Activated CD8-positive, alpha-beta memory T cell treated with anti-CD3 and anti-CD28 coated beads for 24 hours (primary cell): ENCODE data around the gene DHX15.
A peak's percentile ranks its signal among the peaks of the same experiment; 100 is the strongest.

Experiments
- DNase-seq: peaks from one replicate; pipeline ENCODE4 v3.0.0-alpha.2; 2020

DHX15 gene

GRCh38 chr4:24584211-24584850 lies at the start of gene DHX15:
DHX15 (minus strand) TSS chr4:24584554; CDS start chr4:24584393, 161 bp downstream.
- DNase-seq: peak; percentile 94

- no peak for DNase-seq
Measured at GRCh38 chr4:24632011-24632410, 47.7 kb upstream of the DHX15 start.

GRCh38 chr4:24630937-24631336 lies 46.6 kb upstream of the DHX15 start:
- no peak for DNase-seq

GRCh38 chr4:24625091-24625490 lies 40.7 kb upstream of the DHX15 start:
- DNase-seq: no peak

- no peak for DNase-seq
Measured at GRCh38 chr4:24624381-24624780, 40.0 kb upstream of the DHX15 start.

- DNase-seq: no peak
Measured at GRCh38 chr4:24622146-24622834, 37.9 kb upstream of the DHX15 start.

- no peak for DNase-seq
Measured at GRCh38 chr4:24615977-24616376, 31.6 kb upstream of the DHX15 start.

GRCh38 chr4:24614881-24615280 lies 30.5 kb upstream of the DHX15 start:
- DNase-seq: no peak

GRCh38 chr4:24613502-24613901 lies 29.1 kb upstream of the DHX15 start:
- no peak for DNase-seq

- no peak for DNase-seq
Measured at GRCh38 chr4:24611575-24611974, 27.2 kb upstream of the DHX15 start.

GRCh38 chr4:24607334-24607733 lies 23.0 kb upstream of the DHX15 start:
- DNase-seq: no peak

GRCh38 chr4:24605216-24605615 lies 20.9 kb upstream of the DHX15 start:
- DNase-seq: no peak

- no peak for DNase-seq
Measured at GRCh38 chr4:24604558-24605214, 20.3 kb upstream of the DHX15 start.

- DNase-seq: no peak
Measured at GRCh38 chr4:24603343-24603742, 19.0 kb upstream of the DHX15 start.

GRCh38 chr4:24601121-24601520 lies 16.8 kb upstream of the DHX15 start:
- no peak for DNase-seq

GRCh38 chr4:24599275-24599674 lies 14.9 kb upstream of the DHX15 start:
- no peak for DNase-seq

GRCh38 chr4:24598025-24598424 lies 13.7 kb upstream of the DHX15 start:
- DNase-seq: no peak

GRCh38 chr4:24595659-24596058 lies 11.3 kb upstream of the DHX15 start:
- no peak for DNase-seq

GRCh38 chr4:24594887-24595286 lies 10.5 kb upstream of the DHX15 start:
- no peak for DNase-seq

- DNase-seq: no peak
Measured at GRCh38 chr4:24589448-24589847, 5.1 kb upstream of the DHX15 start.

- DNase-seq: no peak
Measured at GRCh38 chr4:24588216-24588954, 4.0 kb upstream of the DHX15 start.

- peak; percentile 80 for DNase-seq
Measured at GRCh38 chr4:24583451-24584210, 723 bp downstream of the DHX15 start.
